HEK293T (cell line): ENCODE data around the gene VPS37C.

Source experiments
- BHLHE40 ChIP-seq: fragments of 450-650 bp; IDR thresholded peaks from 2 replicates; pipeline ENCODE4 v1.6.1; 2016; ENCODE audit warnings: mild to moderate bottlenecking, moderate library complexity, borderline replicate concordance
- CTBP1 ChIP-seq: fragments of 450-650 bp; IDR thresholded peaks from 2 replicates; pipeline ENCODE4 v1.6.1; 2016; ENCODE audit warnings: borderline replicate concordance
- ELF4 ChIP-seq: fragments of 450-650 bp; IDR thresholded peaks from 2 replicates; pipeline ENCODE4 v1.6.1; 2017; ENCODE audit warnings: antibody characterized with exemption
- FOXA1 ChIP-seq: fragments of 450-650 bp; IDR thresholded peaks from 2 replicates; pipeline ENCODE4 v1.6.1; 2016; ENCODE audit warnings: mild to moderate bottlenecking
- FOXK2 ChIP-seq: fragments of 450-650 bp; IDR thresholded peaks from 2 replicates; pipeline ENCODE4 v1.6.1; 2016; ENCODE audit warnings: mild to moderate bottlenecking
- FOXM1 ChIP-seq: fragments of 450-650 bp; IDR thresholded peaks from 2 replicates; pipeline ENCODE4 v1.6.1; 2017; ENCODE audit warnings: mild to moderate bottlenecking, borderline replicate concordance
- L3MBTL2 ChIP-seq: fragments of 450-650 bp; conservative IDR thresholded peaks from 2 replicates; pipeline ENCODE4 v1.6.1; 2016; ENCODE audit warnings: mild to moderate bottlenecking
- LEF1 ChIP-seq: fragments of 450-650 bp; IDR thresholded peaks from 2 replicates; pipeline ENCODE4 v1.6.1; 2017; ENCODE audit warnings: mild to moderate bottlenecking, borderline replicate concordance
- NFRKB ChIP-seq: fragments of 450-650 bp; IDR thresholded peaks from 2 replicates; pipeline ENCODE4 v1.6.1; 2016; ENCODE audit warnings: mild to moderate bottlenecking, moderate library complexity
- PKNOX1 ChIP-seq: fragments of 450-650 bp; IDR thresholded peaks from 2 replicates; pipeline ENCODE4 v1.6.1; 2016
- SP1 ChIP-seq: fragments of 450-650 bp; IDR thresholded peaks from 2 replicates; pipeline ENCODE4 v1.6.1; 2017
- SUZ12 ChIP-seq: fragments of 450-650 bp; IDR thresholded peaks from 2 replicates; pipeline ENCODE4 v1.6.1; 2016; ENCODE audit warnings: mild to moderate bottlenecking
- TARDBP ChIP-seq: fragments of 450-650 bp; IDR thresholded peaks from 2 replicates; pipeline ENCODE4 v1.6.1; 2016

DNA sequence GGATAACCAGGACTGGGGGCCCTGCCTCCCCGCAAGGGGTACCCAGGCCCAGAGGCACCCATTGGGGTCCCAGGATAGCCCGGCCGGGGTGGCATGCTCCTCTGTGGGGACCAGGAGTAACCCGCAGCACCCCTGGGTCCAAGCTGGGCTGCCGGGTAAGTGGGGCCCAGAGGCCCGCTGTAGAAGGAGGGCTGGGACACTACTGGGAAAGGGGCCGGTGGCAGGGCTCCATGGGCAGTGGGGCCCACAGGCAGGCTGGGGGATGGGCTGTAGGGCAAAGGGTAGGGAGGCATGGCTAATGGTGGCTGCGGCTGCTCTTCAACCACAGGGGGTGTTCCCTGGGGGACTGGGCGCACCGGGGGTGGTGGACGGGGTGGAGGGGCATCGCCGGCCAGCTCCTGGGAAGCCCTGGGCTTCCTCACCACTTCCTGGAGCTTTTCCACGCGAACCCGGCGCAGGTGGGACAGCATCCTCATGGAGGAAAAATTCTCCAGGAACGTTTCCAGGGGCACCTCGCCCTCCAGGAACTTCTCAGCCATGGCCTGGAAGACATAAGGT is 29.1 kb downstream of the VPS37C start:
- no peak for TF ChIP-seq ELF4
- TF ChIP-seq PKNOX1: no peak
- TF ChIP-seq SP1: no peak
- no peak for TF ChIP-seq TARDBP
- TF ChIP-seq BHLHE40: no peak
- TF ChIP-seq FOXK2: no peak
- no peak for TF ChIP-seq FOXM1
- TF ChIP-seq NFRKB: no peak
- TF ChIP-seq LEF1: no peak
- TF ChIP-seq L3MBTL2: no peak
- TF ChIP-seq CTBP1: no peak
- no peak for TF ChIP-seq SUZ12
- TF ChIP-seq FOXA1: no peak
